T-helper 2 cell treated with Interferon-gamma antibody and Interleukin-4, amounts not matched to agents 100 ng/mL and 5 ng/mL, for 36 hours (primary cell): ENCODE results near the gene TRMT6. TPM values are rescaled to one million over a fixed set of nuclear protein-coding genes. Genes with fewer than 3 reads are reported as not detected.

ENCODE experiments used
- intact Hi-C: fragments of 100-400 bp; cut with micrococcal nuclease; formaldehyde crosslinking; loops from one replicate; pipeline ENCODE4 v1.15.1; 2023
- total RNA-seq: library from RNA; stranded (reverse); gene quantifications from 2 replicates; pipeline ENCODE4 v1.2.3, GENCODE V29; 2022

The TRMT6 gene, protein sequence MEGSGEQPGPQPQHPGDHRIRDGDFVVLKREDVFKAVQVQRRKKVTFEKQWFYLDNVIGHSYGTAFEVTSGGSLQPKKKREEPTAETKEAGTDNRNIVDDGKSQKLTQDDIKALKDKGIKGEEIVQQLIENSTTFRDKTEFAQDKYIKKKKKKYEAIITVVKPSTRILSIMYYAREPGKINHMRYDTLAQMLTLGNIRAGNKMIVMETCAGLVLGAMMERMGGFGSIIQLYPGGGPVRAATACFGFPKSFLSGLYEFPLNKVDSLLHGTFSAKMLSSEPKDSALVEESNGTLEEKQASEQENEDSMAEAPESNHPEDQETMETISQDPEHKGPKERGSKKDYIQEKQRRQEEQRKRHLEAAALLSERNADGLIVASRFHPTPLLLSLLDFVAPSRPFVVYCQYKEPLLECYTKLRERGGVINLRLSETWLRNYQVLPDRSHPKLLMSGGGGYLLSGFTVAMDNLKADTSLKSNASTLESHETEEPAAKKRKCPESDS
- 21.4 TPM in 2 replicates for total RNA-seq

DNA sequence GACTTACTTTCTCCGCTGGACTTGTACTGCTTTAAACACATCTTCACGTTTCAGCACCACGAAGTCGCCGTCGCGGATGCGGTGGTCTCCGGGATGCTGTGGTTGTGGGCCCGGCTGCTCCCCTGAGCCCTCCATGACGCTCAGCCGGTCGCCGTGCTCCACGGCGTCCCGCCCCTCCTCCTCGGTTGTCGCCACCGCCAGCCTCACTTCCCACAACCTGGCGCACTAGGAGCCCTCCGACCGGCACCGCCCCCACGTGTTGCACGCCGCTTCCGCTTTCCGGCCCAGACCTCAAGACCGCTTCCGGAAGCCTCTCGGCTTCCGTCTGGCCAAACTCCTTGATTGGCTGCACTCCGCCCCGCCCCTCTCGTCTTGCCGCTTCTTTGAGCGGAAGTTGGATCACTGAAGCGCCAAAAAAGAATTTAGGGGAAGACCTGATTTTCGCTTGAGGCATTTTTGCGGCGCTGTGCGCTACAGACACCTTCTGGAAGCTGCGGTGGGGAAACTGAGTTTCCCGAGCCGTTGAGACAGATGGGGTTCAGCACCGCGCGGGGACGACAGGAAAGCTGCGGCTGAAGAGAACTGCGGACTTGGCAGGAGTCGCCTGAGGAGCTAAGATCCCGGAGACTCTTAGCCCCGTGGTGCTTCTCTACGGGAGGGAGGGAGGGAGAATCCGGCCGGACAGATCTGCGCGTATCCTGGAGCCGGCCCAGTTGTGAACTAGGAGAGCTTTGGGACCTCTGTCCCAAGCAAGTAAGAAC, at the start of gene TRMT6, which contains the start of gene MCM8:
Gene TRMT6 (minus strand): TSS at position 263 of the 761 bp plus-strand sequence. CDS start 128 bp downstream, at position 135.
Gene MCM8 (plus strand): TSS at position 382 of the 761 bp plus-strand sequence. CDS start 1,364 bp downstream, outside the sequence.
- intact Hi-C loops: loop anchor here (1.0 to 5.0 kb wide), 3 partner anchors 46 to 421 kb away; no protein-coding TSS in a partner anchor

GRCh38 chr20:5999783-6000182, 49.5 kb upstream of the TRMT6 start:
- intact Hi-C loops: no loop called here

DNA sequence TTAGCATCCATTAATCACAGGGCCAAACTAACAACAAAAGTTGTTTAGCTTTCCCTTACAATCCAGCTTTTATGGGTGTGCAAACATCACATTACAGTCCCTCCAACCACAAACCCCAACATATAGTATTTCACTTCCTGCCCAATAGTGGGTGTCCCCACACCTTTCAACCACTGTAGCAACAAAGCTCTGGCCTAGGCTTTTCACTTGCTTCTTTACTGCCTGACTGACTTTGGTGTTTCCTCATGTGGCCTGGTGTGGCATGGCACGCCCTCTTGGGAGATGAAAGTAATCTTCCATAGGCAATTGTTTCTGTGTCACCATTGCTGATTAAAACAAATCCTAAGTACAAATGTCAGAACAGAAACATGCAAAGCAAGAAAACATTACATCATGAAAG, 46.4 kb upstream of the TRMT6 start:
- intact Hi-C loops: loop anchor here (1.0 kb wide), 1 partner anchor 46 kb away; the partner anchor contains the start of genes MCM8 and TRMT6

- intact Hi-C loops: no loop called here
Measured at GRCh38 chr20:5991623-5992441, 41.5 kb upstream of the TRMT6 start.

DNA sequence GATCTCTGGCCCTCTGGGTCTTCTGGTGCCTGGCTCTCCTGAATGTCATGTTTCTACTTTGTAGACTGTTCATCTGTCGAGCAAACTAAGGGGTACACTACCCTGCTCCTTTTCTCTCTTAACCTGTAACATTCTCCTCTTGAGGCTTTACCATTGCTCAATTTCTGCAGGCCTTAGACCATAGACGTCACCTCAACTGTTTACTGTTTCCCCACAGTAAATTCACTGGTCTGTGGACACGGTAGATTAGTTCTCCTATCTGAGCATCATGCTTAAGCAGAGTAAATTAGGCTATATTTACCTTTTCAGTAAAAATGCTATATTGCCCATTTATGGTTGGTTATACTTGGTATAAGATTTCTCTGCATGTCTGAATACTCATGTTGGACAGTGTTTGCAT, 40.6 kb upstream of the TRMT6 start:
- intact Hi-C loops: no loop called here

GRCh38 chr20:5989539-5989938, 39.2 kb upstream of the TRMT6 start:
- intact Hi-C loops: no loop called here

DNA sequence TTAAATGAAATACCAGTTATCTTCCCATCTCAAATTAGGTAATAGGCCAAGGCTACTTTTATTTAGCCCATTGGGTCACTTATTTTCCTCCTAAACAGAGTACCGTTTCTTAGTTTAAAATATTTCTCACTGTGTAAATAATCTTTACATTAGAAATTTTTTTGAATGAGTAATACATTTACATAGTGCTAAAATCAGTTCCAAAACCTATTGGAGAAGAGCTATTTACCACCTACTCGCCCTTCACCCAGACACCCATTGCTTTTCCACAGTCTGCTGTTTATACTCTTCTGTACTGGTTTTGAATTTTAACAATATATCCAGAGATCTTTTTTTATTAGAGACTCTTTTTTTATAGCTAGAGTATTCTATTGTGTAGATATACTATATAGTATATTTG, 37.0 kb upstream of the TRMT6 start:
- intact Hi-C loops: no loop called here

DNA sequence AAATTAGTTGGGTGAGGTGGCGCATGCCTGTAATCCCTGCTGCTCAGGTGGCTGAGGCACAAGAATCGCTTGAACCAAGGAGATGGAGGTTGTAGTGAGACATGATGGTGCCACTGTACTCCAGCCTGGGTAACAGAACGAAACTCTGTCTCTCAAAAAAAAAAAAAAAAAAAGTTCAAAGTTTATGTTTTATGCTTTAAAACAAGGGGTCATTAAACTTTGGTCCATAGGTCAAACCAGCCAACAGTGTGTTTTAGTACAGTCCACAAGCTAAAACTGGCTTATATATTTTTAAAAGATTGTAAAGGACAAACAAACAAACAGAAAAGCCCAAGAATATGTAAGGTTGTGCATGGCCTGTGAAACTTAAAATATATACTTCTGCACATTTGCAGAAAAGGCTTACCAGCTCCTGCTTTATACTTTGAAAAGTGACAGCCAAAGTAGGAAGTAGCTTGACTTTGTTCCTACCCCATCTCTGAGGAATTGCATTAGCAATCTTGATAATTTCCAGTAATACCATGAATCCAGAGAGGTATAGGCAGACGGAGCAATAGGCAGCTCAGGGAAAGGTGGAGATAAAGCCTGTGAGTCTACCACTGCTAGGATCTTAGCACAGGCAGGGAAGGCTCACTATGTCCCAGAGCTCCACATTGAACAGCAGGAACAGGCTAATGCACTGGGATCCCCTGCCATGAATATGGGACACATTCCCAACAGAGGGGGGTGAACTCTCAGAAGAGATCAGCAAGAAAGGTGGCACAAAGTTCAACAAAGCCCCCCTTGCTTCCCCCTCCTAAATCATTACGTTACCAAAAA, 30.6 kb upstream of the TRMT6 start:
- intact Hi-C loops: no loop called here

GRCh38 chr20:5979801-5980200, 29.5 kb upstream of the TRMT6 start:
- intact Hi-C loops: no loop called here

- intact Hi-C loops: no loop called here
Measured at GRCh38 chr20:5977975-5978374, 27.6 kb upstream of the TRMT6 start.

DNA sequence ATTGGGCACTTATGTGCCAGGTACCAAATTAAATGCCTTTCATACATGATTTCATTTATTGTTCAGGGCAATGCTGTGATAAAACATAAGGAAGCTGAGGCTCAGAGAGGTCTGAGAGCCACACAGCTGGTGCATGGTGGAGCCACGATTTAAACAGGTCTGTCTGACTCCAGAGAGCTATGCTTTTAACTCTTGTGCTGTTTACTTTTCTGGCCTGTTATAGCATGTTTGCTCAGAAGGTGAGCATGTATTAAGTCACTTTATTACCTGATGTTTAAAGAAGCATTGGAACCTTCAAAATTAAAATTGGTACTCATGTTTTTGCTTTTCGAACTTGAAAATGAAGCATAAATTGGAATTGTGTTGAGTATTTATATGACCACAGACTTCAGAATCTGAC, 26.9 kb upstream of the TRMT6 start:
- intact Hi-C loops: no loop called here

GRCh38 chr20:5975778-5976177, 25.4 kb upstream of the TRMT6 start:
- intact Hi-C loops: no loop called here

DNA sequence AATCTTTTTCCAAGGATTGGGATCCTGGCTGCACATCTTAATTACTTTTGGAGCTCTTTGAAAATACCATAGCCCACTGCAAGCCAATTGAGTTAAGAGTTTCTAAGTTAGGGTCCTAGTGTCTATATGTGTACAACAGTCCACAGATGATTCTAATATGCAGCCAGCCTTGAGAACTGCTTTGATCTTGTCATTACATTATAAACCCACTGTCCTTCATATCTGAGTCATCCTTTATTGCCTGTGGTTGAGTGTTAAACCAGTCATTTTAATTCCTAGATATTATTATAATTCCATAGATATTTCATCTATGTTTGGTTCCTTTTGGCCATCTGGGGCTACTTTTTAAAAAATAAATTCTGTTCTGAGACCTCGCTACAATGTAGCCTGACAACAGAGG, 24.2 kb upstream of the TRMT6 start:
- intact Hi-C loops: no loop called here

GRCh38 chr20:5973971-5974370, 23.6 kb upstream of the TRMT6 start:
- intact Hi-C loops: no loop called here

- intact Hi-C loops: no loop called here
Measured at GRCh38 chr20:5973172-5973571, 22.8 kb upstream of the TRMT6 start.

GRCh38 chr20:5971203-5971602, 20.9 kb upstream of the TRMT6 start:
- intact Hi-C loops: no loop called here

GRCh38 chr20:5970381-5970780, 20.0 kb upstream of the TRMT6 start:
- intact Hi-C loops: no loop called here

DNA sequence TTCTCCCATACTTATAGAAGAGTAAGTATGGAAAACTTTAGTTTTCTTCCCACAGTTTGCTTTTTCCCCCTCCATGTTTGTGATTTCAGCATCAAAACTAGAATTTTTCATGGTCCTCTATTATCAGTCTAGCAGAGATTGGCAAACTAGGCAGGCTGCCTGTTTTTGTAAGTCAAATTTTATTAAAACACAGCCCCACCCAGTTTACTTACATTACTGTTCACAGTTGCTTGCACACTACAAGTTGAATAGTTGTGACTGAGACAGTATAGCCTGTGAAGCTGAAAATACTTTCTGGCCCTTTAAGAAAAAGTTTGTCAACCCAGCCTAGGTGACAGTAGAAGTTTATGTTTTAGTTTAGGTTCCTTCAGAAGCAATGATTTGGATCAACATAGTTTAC, 19.6 kb upstream of the TRMT6 start:
- intact Hi-C loops: no loop called here

- intact Hi-C loops: no loop called here
Measured at GRCh38 chr20:5969348-5969935, 19.1 kb upstream of the TRMT6 start.

- intact Hi-C loops: no loop called here
Measured at GRCh38 chr20:5968462-5968861, 18.1 kb upstream of the TRMT6 start.
